Epithelial cell of esophagus (primary cell): ENCODE results near the gene L3MBTL3.
A peak's percentile ranks its signal among the peaks of the same experiment; 100 is the strongest.
"Not testable (repeated sequence)": the region's sequence is repeated elsewhere in the genome, so short reads cannot be mapped to it uniquely, and the experiment has no call there.

ENCODE experiments used
- DNase-seq: peaks from one replicate; pipeline ENCODE4 v3.0.0; 2010; ENCODE audit warnings: low read depth
- H3K4me3 ChIP-seq: 2 replicates; pipeline ENCODE4 v1.5.1; 2011; ENCODE audit warnings: mild to moderate bottlenecking, low read length, control low read depth
- CTCF ChIP-seq: IDR thresholded peaks from 2 replicates; pipeline ENCODE4 v1.5.1; 2011; ENCODE audit warnings: low read depth, mild to moderate bottlenecking, low read length, control low read depth, inconsistent platforms; ENCODE audit not compliant: insufficient read depth; ENCODE audit errors: missing control alignments

Gene L3MBTL3

GRCh38 chr6:130162421-130162820 lies 144.0 kb downstream of the L3MBTL3 start:
- DNase-seq: no peak
- H3K4me3 ChIP-seq: no peak overlapping the region
- TF ChIP-seq CTCF: no peak

- TF ChIP-seq CTCF: no peak
- no peak for DNase-seq
- no peak overlapping the region for H3K4me3 ChIP-seq
Observed at GRCh38 chr6:130163266-130163665, 144.9 kb downstream of the L3MBTL3 start.

GRCh38 chr6:130164251-130164650 lies 145.9 kb downstream of the L3MBTL3 start:
- no peak for TF ChIP-seq CTCF
- DNase-seq: no peak

GRCh38 chr6:130167655-130168054 lies 149.3 kb downstream of the L3MBTL3 start:
- H3K4me3 ChIP-seq: no peak overlapping the region

More at GRCh38 chr6:130164251-130164650, 145.9 kb downstream of the L3MBTL3 start:
- H3K4me3 ChIP-seq: no peak overlapping the region

GRCh38 chr6:130170160-130170559 lies 151.8 kb downstream of the L3MBTL3 start:
- DNase-seq, H3K4me3 ChIP-seq: not testable (repeated sequence)

More at GRCh38 chr6:130167655-130168054, 149.3 kb downstream of the L3MBTL3 start:
- no peak for TF ChIP-seq CTCF
- peak; percentile 97 for DNase-seq

- not testable (repeated sequence) for H3K4me3 ChIP-seq, DNase-seq
Observed at GRCh38 chr6:130173377-130174004, 155.1 kb downstream of the L3MBTL3 start.

GRCh38 chr6:130176378-130176777 lies 158.0 kb downstream of the L3MBTL3 start:
- no peak for TF ChIP-seq CTCF
- no peak for DNase-seq
- H3K4me3 ChIP-seq: no peak overlapping the region

- peak; percentile 92 for DNase-seq
- no peak overlapping the region for H3K4me3 ChIP-seq
- no peak for TF ChIP-seq CTCF
Observed at GRCh38 chr6:130178692-130179091, 160.3 kb downstream of the L3MBTL3 start.
